OCI-LY7 (cell line): ENCODE data around the gene ZFHX2. TPM values are rescaled to one million over a fixed set of nuclear protein-coding genes. Genes with fewer than 3 reads are reported as not detected.

Source experiments
- BruUV-seq: library from RNA; stranded (reverse); fragments of 400-500 nt; replicated peaks from 2 replicates; lab custom pipeline; 2021; lab: Mats Ljungman, UMichigan
- CTCF ChIA-PET: fragments of 300-600 bp; sonication (Branson Sonifier 250); formaldehyde crosslinking; loops from one replicate; lab custom pipeline; 2022; ENCODE audit warnings: antibody characterized with exemption; ENCODE audit not compliant: unreplicated experiment; lab: Charles Lee
- POLR2A ChIA-PET: fragments of 300-600 bp; sonication (Branson Sonifier 250); formaldehyde crosslinking; loops from one replicate; lab custom pipeline; 2022; ENCODE audit warnings: antibody characterized with exemption; lab: Charles Lee
- DNase-seq: peaks from one replicate; pipeline ENCODE4 v3.0.0-alpha.2; 2015; ENCODE audit warnings: low spot score
- H2AFZ ChIP-seq: fragments of 200-600 bp; sonication (generic), shearing (Covaris generic); 2 replicates; pipeline ENCODE4 v1.6.1; 2014; ENCODE audit warnings: mild to moderate bottlenecking, antibody characterized with exemption, low read length, moderate library complexity
- H3K27ac ChIP-seq: fragments of 200-600 bp; sonication (generic); 2 replicates; pipeline ENCODE4 v1.5.1; 2014; ENCODE audit warnings: mixed run types, low read depth, mild to moderate bottlenecking, moderate library complexity, low read length, inconsistent platforms; ENCODE audit not compliant: poor library complexity, severe bottlenecking
- H3K36me3 ChIP-seq: fragments of 200-600 bp; sonication (generic); 2 replicates; pipeline ENCODE4 v1.6.1; 2014; ENCODE audit warnings: mild to moderate bottlenecking, antibody characterized with exemption, low read length, moderate library complexity, mixed read lengths; ENCODE audit not compliant: insufficient read depth
- H3K4me1 ChIP-seq: fragments of 200-600 bp; sonication (generic); 2 replicates; pipeline ENCODE4 v1.5.1; 2014; ENCODE audit warnings: mild to moderate bottlenecking, low read length; ENCODE audit not compliant: insufficient read depth, poor library complexity, severe bottlenecking
- H3K4me2 ChIP-seq: fragments of 200-600 bp; sonication (generic); 2 replicates; pipeline ENCODE4 v1.6.1; 2014; ENCODE audit warnings: mild to moderate bottlenecking, low read length
- H3K4me3 ChIP-seq: fragments of 200-600 bp; sonication (generic); 2 replicates; pipeline ENCODE4 v1.5.1; 2014; ENCODE audit warnings: mild to moderate bottlenecking, low read depth, low read length; ENCODE audit not compliant: poor library complexity, severe bottlenecking
- H3K79me2 ChIP-seq: fragments of 200-600 bp; sonication (generic); 2 replicates; pipeline ENCODE4 v1.6.1; 2016; ENCODE audit warnings: low read depth, mild to moderate bottlenecking, low read length, moderate library complexity, mixed read lengths; ENCODE audit not compliant: insufficient read depth
- H3K9me2 ChIP-seq: fragments of 200-600 bp; sonication (generic); 2 replicates; pipeline ENCODE4 v1.6.1; 2016; ENCODE audit warnings: mild to moderate bottlenecking, low read length, mixed read lengths; ENCODE audit not compliant: insufficient read depth
- H3K9me3 ChIP-seq: fragments of 200-600 bp; sonication (generic); 2 replicates; pipeline ENCODE4 v1.6.1; 2014; ENCODE audit warnings: mild to moderate bottlenecking, mixed run types, low read length, mixed read lengths
- H4K20me1 ChIP-seq: fragments of 200-600 bp; sonication (generic); 2 replicates; pipeline ENCODE4 v1.6.1; 2014; ENCODE audit warnings: mild to moderate bottlenecking, antibody characterized with exemption, low read length, moderate library complexity, mixed read lengths; ENCODE audit not compliant: insufficient read depth
- EZH2phosphoT487 ChIP-seq: fragments of 200-600 bp; sonication (generic); IDR thresholded peaks from 2 replicates; pipeline ENCODE4 v1.6.1; 2018; ENCODE audit warnings: low read depth, borderline replicate concordance, mild to moderate bottlenecking, mixed run types, antibody characterized with exemption, low read length, moderate library complexity, mixed read lengths
- intact Hi-C: fragments of 100-400 bp; cut with micrococcal nuclease; formaldehyde crosslinking; loops from one replicate; pipeline ENCODE4 v1.10.0; 2022; ENCODE audit not compliant: unreplicated experiment
- total RNA-seq, 2 experiments: library from RNA; depleted of rRNA in 1 of 2; stranded (reverse); fragments of >200 nt in 1 of 2; shearing (Covaris generic) in 1 of 2; gene quantifications; 2 replicates each; pipeline ENCODE4 v1.2.3, GENCODE V29; 2014 to 2022
- TF ChIP-seq, protein P1 (sequence below): fragments of 200-600 bp; sonication (generic); conservative IDR thresholded peaks from 2 replicates; pipeline ENCODE4 v1.5.1; 2014; ENCODE audit warnings: mild to moderate bottlenecking, antibody characterized with exemption, low read length, moderate library complexity, mixed read lengths

The ZFHX2 gene
- total RNA-seq, 2 experiments from 2014 or later = 0.60 to 1.8 TPM

DNA sequence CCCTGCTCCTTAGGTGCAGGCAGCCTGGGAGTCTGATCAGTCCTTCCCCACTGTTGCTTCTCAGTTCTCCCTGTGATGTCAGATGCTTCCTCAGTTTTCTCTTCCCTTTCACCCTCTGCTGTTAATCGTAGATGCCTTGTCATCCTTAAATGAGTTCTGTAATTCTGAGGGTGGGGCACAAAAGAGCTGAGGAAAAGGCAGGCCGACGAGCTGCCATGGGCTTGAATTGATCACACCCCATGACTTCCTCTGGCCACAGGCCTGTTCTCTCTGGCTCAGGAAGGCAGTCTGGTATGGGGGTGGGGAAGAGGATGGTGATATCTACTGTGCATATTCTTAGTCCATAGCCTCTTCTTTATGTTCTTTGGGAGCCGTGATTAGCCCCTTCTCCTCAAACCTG is 21.3 kb upstream of the ZFHX2 start:
- H3K27ac ChIP-seq = no peak overlapping the region
- H3K79me2 ChIP-seq = no peaks in the 10 kb centered on the region
- H4K20me1 ChIP-seq = no peaks in the 10 kb centered on the region
- H3K4me3 ChIP-seq = no peak overlapping the region
- peaks cover 21% of the 10 kb centered on the region for H3K4me1 ChIP-seq
- no peaks in the 10 kb centered on the region for H3K9me2 ChIP-seq
- no peak overlapping the region for H3K4me2 ChIP-seq
- TF ChIP-seq, protein P1, sequence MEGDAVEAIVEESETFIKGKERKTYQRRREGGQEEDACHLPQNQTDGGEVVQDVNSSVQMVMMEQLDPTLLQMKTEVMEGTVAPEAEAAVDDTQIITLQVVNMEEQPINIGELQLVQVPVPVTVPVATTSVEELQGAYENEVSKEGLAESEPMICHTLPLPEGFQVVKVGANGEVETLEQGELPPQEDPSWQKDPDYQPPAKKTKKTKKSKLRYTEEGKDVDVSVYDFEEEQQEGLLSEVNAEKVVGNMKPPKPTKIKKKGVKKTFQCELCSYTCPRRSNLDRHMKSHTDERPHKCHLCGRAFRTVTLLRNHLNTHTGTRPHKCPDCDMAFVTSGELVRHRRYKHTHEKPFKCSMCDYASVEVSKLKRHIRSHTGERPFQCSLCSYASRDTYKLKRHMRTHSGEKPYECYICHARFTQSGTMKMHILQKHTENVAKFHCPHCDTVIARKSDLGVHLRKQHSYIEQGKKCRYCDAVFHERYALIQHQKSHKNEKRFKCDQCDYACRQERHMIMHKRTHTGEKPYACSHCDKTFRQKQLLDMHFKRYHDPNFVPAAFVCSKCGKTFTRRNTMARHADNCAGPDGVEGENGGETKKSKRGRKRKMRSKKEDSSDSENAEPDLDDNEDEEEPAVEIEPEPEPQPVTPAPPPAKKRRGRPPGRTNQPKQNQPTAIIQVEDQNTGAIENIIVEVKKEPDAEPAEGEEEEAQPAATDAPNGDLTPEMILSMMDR = no peak
- no peak for TF ChIP-seq EZH2phosphoT487
- H2AFZ ChIP-seq = no peak overlapping the region
- no TSS peak for BruUV-seq
- POLR2A ChIA-PET = interaction anchor here (0.5 to 1.7 kb wide), 3 partner anchors 15 to 473 kb away, joined by 3 to 4 read pairs (median 4); no protein-coding TSS in a partner anchor
- no peak for DNase-seq
- no peaks in the 10 kb centered on the region for H3K36me3 ChIP-seq
- no peaks in the 10 kb centered on the region for H3K9me3 ChIP-seq
- intact Hi-C loops = no loop called here
- CTCF ChIA-PET = no interaction called here

DNA sequence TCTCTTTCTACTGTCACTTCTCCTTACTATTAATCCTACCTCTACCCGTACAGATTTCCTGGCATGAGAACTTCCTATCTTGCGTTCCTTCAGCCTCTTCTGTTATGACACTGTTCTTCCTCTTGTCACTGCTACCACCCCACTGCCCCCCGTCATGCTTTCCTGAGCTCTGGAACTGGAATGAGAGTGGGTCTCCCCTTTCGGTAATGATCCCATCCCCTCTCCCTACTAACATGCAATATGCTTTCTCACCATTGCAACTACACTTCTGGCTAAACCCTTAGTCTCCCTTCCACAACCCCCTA is 20.9 kb upstream of the ZFHX2 start:
- no TSS peak for BruUV-seq
- no peaks in the 10 kb centered on the region for H3K36me3 ChIP-seq
- CTCF ChIA-PET = no interaction called here

More for the DNA sequence above, 20.9 kb upstream of the ZFHX2 start:
- no peak overlapping the region for H3K4me2 ChIP-seq
- POLR2A ChIA-PET = interaction anchor here (0.5 to 1.7 kb wide), 3 partner anchors 15 to 473 kb away, joined by 3 to 4 read pairs (median 4); no protein-coding TSS in a partner anchor
- H3K4me1 ChIP-seq = peaks cover 21% of the 10 kb centered on the region
- no peaks in the 10 kb centered on the region for H3K9me3 ChIP-seq
- H4K20me1 ChIP-seq = no peaks in the 10 kb centered on the region
- H3K79me2 ChIP-seq = no peaks in the 10 kb centered on the region
- no peak overlapping the region for H3K27ac ChIP-seq
- no peaks in the 10 kb centered on the region for H3K9me2 ChIP-seq
- no peak for DNase-seq
- H2AFZ ChIP-seq = no peak overlapping the region
- no peak for TF ChIP-seq EZH2phosphoT487
- TF ChIP-seq, protein P1 = no peak
- intact Hi-C loops = no loop called here
- H3K4me3 ChIP-seq = no peak overlapping the region
